WTC11 (cell line): ENCODE results near the gene INTS15. TPM values are rescaled to one million over a fixed set of nuclear protein-coding genes. Genes with fewer than 3 reads are reported as not detected.

Experiments used
- ATAC-seq: fragments of 200-7000 bp; cut with Tn5 transposase; 2 replicates; pipeline ENCODE4 v1.10.0; 2021; ENCODE audit warnings: mild to moderate bottlenecking, moderate library complexity
- CTCF ChIA-PET: fragments of 300-600 bp; sonication (Branson Sonifier 250); formaldehyde crosslinking; loops from one replicate; lab custom pipeline; 2021; ENCODE audit warnings: antibody characterized with exemption; lab: Charles Lee
- POLR2A ChIA-PET: fragments of 350-600 bp; sonication (Branson Sonifier 250); formaldehyde crosslinking; loops from one replicate; lab custom pipeline; 2021; ENCODE audit warnings: antibody characterized with exemption; lab: Charles Lee
- DNase-seq: peaks from one replicate; pipeline ENCODE4 v3.0.0; 2021; ENCODE audit warnings: low spot score
- H3K27ac Mint-ChIP-seq: 2 replicates; pipeline ENCODE4 v1.8.0; 2021; ENCODE audit warnings: mixed read lengths
- H3K27me3 Mint-ChIP-seq: 2 replicates; pipeline ENCODE4 v1.8.0; 2021; ENCODE audit warnings: low read depth, mild to moderate bottlenecking, moderate library complexity, mixed read lengths
- H3K36me3 Mint-ChIP-seq: 2 replicates; pipeline ENCODE4 v1.8.0; 2021; ENCODE audit warnings: mixed read lengths
- H3K4me1 Mint-ChIP-seq: 2 replicates; pipeline ENCODE4 v1.8.0; 2022; ENCODE audit warnings: mixed read lengths
- H3K4me3 Mint-ChIP-seq: 2 replicates; pipeline ENCODE4 v1.8.0; 2021; ENCODE audit warnings: mild to moderate bottlenecking, moderate library complexity, mixed read lengths
- H3K9me3 Mint-ChIP-seq: 2 replicates; pipeline ENCODE4 v1.8.0; 2021; ENCODE audit warnings: mixed read lengths
- CREM ChIP-seq: sonication (generic); formaldehyde crosslinking; IDR thresholded peaks from 2 replicates; pipeline ENCODE4 v1.8.1; 2022; ENCODE audit warnings: mild to moderate bottlenecking, missing genetic modification reagents, moderate library complexity
- EMX1 ChIP-seq: fragments of 250-450 bp; sonication (Bioruptor Pico); IDR thresholded peaks from 2 replicates; pipeline ENCODE4 v1.8.0; 2021; ENCODE audit warnings: mild to moderate bottlenecking
- ESRRA ChIP-seq: sonication (generic); formaldehyde crosslinking; IDR thresholded peaks from 2 replicates; pipeline ENCODE4 v1.8.1; 2022; ENCODE audit warnings: mild to moderate bottlenecking, missing genetic modification reagents, borderline replicate concordance
- FOXJ3 ChIP-seq: sonication (generic); formaldehyde crosslinking; IDR thresholded peaks from 2 replicates; pipeline ENCODE4 v1.9.0; 2021; ENCODE audit warnings: missing genetic modification reagents, mild to moderate bottlenecking, borderline replicate concordance
- FOXP1 ChIP-seq: sonication (generic); formaldehyde crosslinking; IDR thresholded peaks from 2 replicates; pipeline ENCODE4 v1.8.0; 2022; ENCODE audit warnings: missing genetic modification reagents, mild to moderate bottlenecking, moderate library complexity, borderline replicate concordance
- GTF2I ChIP-seq: fragments of 250-450 bp; sonication (Bioruptor Pico); conservative IDR thresholded peaks from 2 replicates; pipeline ENCODE4 v1.4.0; 2021; ENCODE audit warnings: mild to moderate bottlenecking
- HMGA2 ChIP-seq: fragments of 250-450 bp; sonication (Bioruptor Pico); IDR thresholded peaks from 2 replicates; pipeline ENCODE4 v1.4.0; 2021; ENCODE audit warnings: mild to moderate bottlenecking, moderate library complexity
- IRF2 ChIP-seq: sonication (generic); formaldehyde crosslinking; IDR thresholded peaks from 2 replicates; pipeline ENCODE4 v1.8.0; 2022; ENCODE audit warnings: low read depth, missing genetic modification reagents, borderline replicate concordance
- RELA ChIP-seq: sonication (generic); formaldehyde crosslinking; IDR thresholded peaks from 2 replicates; pipeline ENCODE4 v1.8.1; 2022; ENCODE audit warnings: missing genetic modification reagents, mild to moderate bottlenecking, borderline replicate concordance
- SMAD3 ChIP-seq: sonication (generic); formaldehyde crosslinking; IDR thresholded peaks from 2 replicates; pipeline ENCODE4 v1.8.0; 2022; ENCODE audit warnings: missing genetic modification reagents, mild to moderate bottlenecking, borderline replicate concordance
- TCF7 ChIP-seq: sonication (generic); formaldehyde crosslinking; IDR thresholded peaks from 2 replicates; pipeline ENCODE4 v1.8.0; 2022; ENCODE audit warnings: mild to moderate bottlenecking, low read depth, missing genetic modification reagents, moderate library complexity
- TEAD4 ChIP-seq: sonication (generic); formaldehyde crosslinking; IDR thresholded peaks from 2 replicates; pipeline ENCODE4 v1.8.0; 2022; ENCODE audit warnings: mild to moderate bottlenecking, missing genetic modification reagents
- ZNF121 ChIP-seq: sonication (generic); formaldehyde crosslinking; IDR thresholded peaks from 2 replicates; pipeline ENCODE4 v1.8.0; 2023; ENCODE audit warnings: missing genetic modification reagents
- total RNA-seq: library from RNA; stranded (reverse); gene quantifications from 3 replicates; pipeline ENCODE4 v1.2.3, GENCODE V29; 2021
- TF ChIP-seq, protein P1 (sequence below): fragments of 250-450 bp; sonication (Bioruptor Pico); IDR thresholded peaks from 2 replicates; pipeline ENCODE4 v1.9.0; 2021; ENCODE audit warnings: mild to moderate bottlenecking
- TF ChIP-seq, protein P2 (sequence below): sonication (generic); formaldehyde crosslinking; IDR thresholded peaks from 2 replicates; pipeline ENCODE4 v1.8.0; 2023; ENCODE audit warnings: mild to moderate bottlenecking, missing genetic modification reagents
- TF ChIP-seq, protein P3 (sequence below): fragments of 250-450 bp; sonication (Bioruptor Pico); IDR thresholded peaks from 2 replicates; pipeline ENCODE4 v1.8.0; 2021; ENCODE audit warnings: mild to moderate bottlenecking
- TF ChIP-seq, protein P4 (sequence below): sonication (generic); formaldehyde crosslinking; IDR thresholded peaks from 2 replicates; pipeline ENCODE4 v1.8.1; 2023; ENCODE audit warnings: mild to moderate bottlenecking, missing genetic modification reagents, borderline replicate concordance
- TF ChIP-seq, protein P5 (sequence below): sonication (generic); formaldehyde crosslinking; IDR thresholded peaks from 2 replicates; pipeline ENCODE4 v1.8.0; 2023; ENCODE audit warnings: missing genetic modification reagents, mild to moderate bottlenecking, borderline replicate concordance
- TF ChIP-seq, protein P6 (sequence below): fragments of 250-450 bp; sonication (Bioruptor Pico); IDR thresholded peaks from 2 replicates; pipeline ENCODE4 v1.9.0; 2021; ENCODE audit warnings: moderate library complexity, mild to moderate bottlenecking, inconsistent platforms, borderline replicate concordance

Gene INTS15
- total RNA-seq, 1 experiment from 2014 or later: 28.2 TPM

DNA sequence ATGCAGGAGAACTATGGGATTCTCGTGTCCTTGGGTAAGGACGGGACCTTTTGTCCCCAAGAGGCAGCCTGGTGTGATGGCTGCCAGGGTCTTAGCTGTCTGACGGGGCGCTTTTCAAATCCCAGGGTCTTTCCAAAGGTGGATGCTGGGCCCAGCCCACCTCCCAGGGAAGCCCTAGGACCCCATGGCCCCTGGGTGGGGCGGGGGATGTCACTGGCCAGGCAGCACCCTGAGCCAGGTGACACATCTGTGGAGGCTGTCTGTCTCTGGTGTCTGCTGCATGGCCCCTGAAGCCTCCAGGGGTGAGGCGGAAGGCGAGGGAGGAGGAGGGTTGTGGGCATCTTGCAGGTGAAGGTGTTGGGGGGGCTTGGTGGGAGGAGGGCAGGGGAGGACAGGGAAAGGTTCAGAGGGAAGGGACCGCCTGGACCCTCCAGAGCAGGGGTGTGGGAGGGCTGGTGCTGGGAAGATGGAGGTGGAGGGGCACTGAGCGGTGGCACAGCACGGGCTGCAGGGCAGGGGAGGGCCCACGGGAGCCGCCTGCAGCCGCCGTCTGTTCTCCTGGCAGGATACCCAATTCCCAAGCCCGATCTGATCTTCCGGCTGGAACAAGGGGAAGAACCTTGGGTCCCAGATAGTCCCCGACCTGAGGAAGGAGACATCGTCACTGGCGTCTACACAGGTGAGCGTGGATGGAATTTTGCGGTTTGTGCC, 54.2 kb downstream of the INTS15 start:
- no peaks in the 10 kb centered on the region for H3K36me3 Mint-ChIP-seq
- no peaks in the 10 kb centered on the region for H3K27me3 Mint-ChIP-seq
- POLR2A ChIA-PET: no interaction called here
- peaks cover 9% of the 10 kb centered on the region for H3K4me1 Mint-ChIP-seq
- DNase-seq: no peak
- TF ChIP-seq GTF2I (CRISPR knock-in tag) (no peak), ZNF121 (CRISPR knock-in tag) (no peak), TEAD4 (no peak), TCF7 (CRISPR knock-in tag) (no peak), SMAD3 (CRISPR knock-in tag) (no peak), IRF2 (CRISPR knock-in tag) (no peak), HMGA2 (CRISPR knock-in tag) (no peak), FOXJ3 (CRISPR knock-in tag) (no peak)
- TF ChIP-seq, protein P1, sequence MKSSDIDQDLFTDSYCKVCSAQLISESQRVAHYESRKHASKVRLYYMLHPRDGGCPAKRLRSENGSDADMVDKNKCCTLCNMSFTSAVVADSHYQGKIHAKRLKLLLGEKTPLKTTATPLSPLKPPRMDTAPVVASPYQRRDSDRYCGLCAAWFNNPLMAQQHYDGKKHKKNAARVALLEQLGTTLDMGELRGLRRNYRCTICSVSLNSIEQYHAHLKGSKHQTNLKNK: no peak
- TF ChIP-seq, protein P2, sequence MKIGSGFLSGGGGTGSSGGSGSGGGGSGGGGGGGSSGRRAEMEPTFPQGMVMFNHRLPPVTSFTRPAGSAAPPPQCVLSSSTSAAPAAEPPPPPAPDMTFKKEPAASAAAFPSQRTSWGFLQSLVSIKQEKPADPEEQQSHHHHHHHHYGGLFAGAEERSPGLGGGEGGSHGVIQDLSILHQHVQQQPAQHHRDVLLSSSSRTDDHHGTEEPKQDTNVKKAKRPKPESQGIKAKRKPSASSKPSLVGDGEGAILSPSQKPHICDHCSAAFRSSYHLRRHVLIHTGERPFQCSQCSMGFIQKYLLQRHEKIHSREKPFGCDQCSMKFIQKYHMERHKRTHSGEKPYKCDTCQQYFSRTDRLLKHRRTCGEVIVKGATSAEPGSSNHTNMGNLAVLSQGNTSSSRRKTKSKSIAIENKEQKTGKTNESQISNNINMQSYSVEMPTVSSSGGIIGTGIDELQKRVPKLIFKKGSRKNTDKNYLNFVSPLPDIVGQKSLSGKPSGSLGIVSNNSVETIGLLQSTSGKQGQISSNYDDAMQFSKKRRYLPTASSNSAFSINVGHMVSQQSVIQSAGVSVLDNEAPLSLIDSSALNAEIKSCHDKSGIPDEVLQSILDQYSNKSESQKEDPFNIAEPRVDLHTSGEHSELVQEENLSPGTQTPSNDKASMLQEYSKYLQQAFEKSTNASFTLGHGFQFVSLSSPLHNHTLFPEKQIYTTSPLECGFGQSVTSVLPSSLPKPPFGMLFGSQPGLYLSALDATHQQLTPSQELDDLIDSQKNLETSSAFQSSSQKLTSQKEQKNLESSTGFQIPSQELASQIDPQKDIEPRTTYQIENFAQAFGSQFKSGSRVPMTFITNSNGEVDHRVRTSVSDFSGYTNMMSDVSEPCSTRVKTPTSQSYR (CRISPR knock-in tag): no peak
- TF ChIP-seq, protein P3, sequence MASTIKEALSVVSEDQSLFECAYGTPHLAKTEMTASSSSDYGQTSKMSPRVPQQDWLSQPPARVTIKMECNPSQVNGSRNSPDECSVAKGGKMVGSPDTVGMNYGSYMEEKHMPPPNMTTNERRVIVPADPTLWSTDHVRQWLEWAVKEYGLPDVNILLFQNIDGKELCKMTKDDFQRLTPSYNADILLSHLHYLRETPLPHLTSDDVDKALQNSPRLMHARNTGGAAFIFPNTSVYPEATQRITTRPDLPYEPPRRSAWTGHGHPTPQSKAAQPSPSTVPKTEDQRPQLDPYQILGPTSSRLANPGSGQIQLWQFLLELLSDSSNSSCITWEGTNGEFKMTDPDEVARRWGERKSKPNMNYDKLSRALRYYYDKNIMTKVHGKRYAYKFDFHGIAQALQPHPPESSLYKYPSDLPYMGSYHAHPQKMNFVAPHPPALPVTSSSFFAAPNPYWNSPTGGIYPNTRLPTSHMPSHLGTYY (CRISPR knock-in tag): no peak
- TF ChIP-seq, all 79 proteins: peak for 0
- ATAC-seq: no peak
- CTCF ChIA-PET: no interaction called here
- H3K27ac Mint-ChIP-seq: no peak overlapping the region
- no peaks in the 10 kb centered on the region for H3K9me3 Mint-ChIP-seq
- no peak overlapping the region for H3K4me3 Mint-ChIP-seq

DNA sequence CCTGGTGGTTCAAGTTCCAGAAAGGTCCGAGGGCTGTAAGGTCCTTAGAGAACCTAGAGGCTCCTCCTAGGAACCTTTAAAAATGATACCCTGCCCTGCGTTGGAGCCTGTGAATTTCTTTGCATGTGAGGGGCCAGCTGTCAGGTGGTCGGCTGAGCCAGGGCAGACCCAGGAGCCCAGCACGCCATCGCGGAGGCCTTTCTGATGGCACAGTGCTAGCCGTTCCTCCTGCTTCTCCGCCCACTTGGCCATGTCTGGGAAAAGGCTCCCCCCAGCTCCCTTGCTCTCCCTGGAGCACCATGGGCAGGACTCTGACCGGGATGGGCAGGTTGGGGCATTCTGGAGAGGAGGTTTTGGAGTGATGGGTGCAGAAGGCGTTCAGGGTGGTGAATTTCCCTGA, 54.9 kb downstream of the INTS15 start:
- Mint-ChIP-seq H3K4me3 (no peak overlapping the region), H3K36me3 (no peaks in the 10 kb centered on the region), H3K27me3 (no peaks in the 10 kb centered on the region), H3K9me3 (no peaks in the 10 kb centered on the region), H3K4me1 (peaks cover 6% of the 10 kb centered on the region), H3K27ac (no peak overlapping the region)
- ATAC-seq (no peak), DNase-seq (no peak)
- ChIA-PET POLR2A (no interaction called here), CTCF (no interaction called here)
- TF ChIP-seq SMAD3 (CRISPR knock-in tag) (no peak), EMX1 (no peak), ESRRA (CRISPR knock-in tag) (no peak), RELA (no peak), FOXP1 (CRISPR knock-in tag) (no peak), CREM (CRISPR knock-in tag) (no peak), ZNF121 (CRISPR knock-in tag) (no peak)
- TF ChIP-seq, protein P4, sequence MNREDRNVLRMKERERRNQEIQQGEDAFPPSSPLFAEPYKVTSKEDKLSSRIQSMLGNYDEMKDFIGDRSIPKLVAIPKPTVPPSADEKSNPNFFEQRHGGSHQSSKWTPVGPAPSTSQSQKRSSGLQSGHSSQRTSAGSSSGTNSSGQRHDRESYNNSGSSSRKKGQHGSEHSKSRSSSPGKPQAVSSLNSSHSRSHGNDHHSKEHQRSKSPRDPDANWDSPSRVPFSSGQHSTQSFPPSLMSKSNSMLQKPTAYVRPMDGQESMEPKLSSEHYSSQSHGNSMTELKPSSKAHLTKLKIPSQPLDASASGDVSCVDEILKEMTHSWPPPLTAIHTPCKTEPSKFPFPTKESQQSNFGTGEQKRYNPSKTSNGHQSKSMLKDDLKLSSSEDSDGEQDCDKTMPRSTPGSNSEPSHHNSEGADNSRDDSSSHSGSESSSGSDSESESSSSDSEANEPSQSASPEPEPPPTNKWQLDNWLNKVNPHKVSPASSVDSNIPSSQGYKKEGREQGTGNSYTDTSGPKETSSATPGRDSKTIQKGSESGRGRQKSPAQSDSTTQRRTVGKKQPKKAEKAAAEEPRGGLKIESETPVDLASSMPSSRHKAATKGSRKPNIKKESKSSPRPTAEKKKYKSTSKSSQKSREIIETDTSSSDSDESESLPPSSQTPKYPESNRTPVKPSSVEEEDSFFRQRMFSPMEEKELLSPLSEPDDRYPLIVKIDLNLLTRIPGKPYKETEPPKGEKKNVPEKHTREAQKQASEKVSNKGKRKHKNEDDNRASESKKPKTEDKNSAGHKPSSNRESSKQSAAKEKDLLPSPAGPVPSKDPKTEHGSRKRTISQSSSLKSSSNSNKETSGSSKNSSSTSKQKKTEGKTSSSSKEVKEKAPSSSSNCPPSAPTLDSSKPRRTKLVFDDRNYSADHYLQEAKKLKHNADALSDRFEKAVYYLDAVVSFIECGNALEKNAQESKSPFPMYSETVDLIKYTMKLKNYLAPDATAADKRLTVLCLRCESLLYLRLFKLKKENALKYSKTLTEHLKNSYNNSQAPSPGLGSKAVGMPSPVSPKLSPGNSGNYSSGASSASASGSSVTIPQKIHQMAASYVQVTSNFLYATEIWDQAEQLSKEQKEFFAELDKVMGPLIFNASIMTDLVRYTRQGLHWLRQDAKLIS (CRISPR knock-in tag): no peak
- TF ChIP-seq, protein P5, sequence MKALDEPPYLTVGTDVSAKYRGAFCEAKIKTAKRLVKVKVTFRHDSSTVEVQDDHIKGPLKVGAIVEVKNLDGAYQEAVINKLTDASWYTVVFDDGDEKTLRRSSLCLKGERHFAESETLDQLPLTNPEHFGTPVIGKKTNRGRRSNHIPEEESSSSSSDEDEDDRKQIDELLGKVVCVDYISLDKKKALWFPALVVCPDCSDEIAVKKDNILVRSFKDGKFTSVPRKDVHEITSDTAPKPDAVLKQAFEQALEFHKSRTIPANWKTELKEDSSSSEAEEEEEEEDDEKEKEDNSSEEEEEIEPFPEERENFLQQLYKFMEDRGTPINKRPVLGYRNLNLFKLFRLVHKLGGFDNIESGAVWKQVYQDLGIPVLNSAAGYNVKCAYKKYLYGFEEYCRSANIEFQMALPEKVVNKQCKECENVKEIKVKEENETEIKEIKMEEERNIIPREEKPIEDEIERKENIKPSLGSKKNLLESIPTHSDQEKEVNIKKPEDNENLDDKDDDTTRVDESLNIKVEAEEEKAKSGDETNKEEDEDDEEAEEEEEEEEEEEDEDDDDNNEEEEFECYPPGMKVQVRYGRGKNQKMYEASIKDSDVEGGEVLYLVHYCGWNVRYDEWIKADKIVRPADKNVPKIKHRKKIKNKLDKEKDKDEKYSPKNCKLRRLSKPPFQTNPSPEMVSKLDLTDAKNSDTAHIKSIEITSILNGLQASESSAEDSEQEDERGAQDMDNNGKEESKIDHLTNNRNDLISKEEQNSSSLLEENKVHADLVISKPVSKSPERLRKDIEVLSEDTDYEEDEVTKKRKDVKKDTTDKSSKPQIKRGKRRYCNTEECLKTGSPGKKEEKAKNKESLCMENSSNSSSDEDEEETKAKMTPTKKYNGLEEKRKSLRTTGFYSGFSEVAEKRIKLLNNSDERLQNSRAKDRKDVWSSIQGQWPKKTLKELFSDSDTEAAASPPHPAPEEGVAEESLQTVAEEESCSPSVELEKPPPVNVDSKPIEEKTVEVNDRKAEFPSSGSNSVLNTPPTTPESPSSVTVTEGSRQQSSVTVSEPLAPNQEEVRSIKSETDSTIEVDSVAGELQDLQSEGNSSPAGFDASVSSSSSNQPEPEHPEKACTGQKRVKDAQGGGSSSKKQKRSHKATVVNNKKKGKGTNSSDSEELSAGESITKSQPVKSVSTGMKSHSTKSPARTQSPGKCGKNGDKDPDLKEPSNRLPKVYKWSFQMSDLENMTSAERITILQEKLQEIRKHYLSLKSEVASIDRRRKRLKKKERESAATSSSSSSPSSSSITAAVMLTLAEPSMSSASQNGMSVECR (CRISPR knock-in tag): no peak
- TF ChIP-seq, protein P3 (CRISPR knock-in tag): no peak
- TF ChIP-seq, protein P6, sequence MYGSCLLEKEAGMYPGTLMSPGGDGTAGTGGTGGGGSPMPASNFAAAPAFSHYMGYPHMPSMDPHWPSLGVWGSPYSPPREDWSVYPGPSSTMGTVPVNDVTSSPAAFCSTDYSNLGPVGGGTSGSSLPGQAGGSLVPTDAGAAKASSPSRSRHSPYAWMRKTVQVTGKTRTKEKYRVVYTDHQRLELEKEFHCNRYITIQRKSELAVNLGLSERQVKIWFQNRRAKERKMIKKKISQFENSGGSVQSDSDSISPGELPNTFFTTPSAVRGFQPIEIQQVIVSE (CRISPR knock-in tag): no peak
